ENCODE results near the gene COX14.

DNA sequence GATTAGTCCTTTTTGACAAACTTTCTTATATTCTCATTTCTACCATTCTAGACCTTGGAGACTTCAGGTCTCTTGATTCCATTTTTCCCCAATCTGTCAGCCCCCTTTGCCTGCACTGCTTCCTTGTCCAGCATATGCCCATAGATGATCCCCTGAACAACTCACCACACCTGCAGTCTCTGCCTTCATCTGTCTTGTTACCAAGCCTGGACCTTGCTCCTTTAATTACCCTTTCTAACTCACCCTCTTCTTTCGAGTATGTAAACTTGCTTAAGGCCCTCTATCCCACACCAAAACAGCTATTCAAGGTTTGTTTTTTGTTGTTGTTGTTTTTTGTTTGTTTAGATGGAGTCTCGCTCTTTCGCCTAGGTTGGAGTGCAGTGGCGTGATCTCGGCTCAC lies 9.6 kb downstream of the COX14 start:
- TF ChIP-seq, protein P1, sequence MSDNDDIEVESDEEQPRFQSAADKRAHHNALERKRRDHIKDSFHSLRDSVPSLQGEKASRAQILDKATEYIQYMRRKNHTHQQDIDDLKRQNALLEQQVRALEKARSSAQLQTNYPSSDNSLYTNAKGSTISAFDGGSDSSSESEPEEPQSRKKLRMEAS (IDR thresholded peaks at IDR 0.05; ENCODE audit: low read depth, low read length): no peak
- TF ChIP-seq, protein P2, sequence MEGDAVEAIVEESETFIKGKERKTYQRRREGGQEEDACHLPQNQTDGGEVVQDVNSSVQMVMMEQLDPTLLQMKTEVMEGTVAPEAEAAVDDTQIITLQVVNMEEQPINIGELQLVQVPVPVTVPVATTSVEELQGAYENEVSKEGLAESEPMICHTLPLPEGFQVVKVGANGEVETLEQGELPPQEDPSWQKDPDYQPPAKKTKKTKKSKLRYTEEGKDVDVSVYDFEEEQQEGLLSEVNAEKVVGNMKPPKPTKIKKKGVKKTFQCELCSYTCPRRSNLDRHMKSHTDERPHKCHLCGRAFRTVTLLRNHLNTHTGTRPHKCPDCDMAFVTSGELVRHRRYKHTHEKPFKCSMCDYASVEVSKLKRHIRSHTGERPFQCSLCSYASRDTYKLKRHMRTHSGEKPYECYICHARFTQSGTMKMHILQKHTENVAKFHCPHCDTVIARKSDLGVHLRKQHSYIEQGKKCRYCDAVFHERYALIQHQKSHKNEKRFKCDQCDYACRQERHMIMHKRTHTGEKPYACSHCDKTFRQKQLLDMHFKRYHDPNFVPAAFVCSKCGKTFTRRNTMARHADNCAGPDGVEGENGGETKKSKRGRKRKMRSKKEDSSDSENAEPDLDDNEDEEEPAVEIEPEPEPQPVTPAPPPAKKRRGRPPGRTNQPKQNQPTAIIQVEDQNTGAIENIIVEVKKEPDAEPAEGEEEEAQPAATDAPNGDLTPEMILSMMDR (IDR thresholded peaks at IDR 0.05; ENCODE audit: low read depth, low read length): no peak
- TF ChIP-seq POLR2A (IDR thresholded peaks at IDR 0.05; ENCODE audit: extremely low read depth, insufficient read length): no peak
- no peak for TF ChIP-seq MYC (IDR thresholded peaks at IDR 0.05; ENCODE audit: low read depth, low read length)

All from NB4 (cell line).